Keratinocyte (primary cell): ENCODE results near the gene PIGX. TPM values are rescaled to one million over a fixed set of nuclear protein-coding genes. Genes with fewer than 3 reads are reported as not detected.
A peak's percentile ranks its signal among the peaks of the same experiment; 100 is the strongest.

ENCODE experiments used
- DNase-seq: peaks from one replicate; pipeline ENCODE4 v3.0.0-alpha.2; 2011; ENCODE audit warnings: low read depth, missing footprints, low spot score
- FAIRE-seq: peaks from 2 replicates; lab custom pipeline; 2011; peaks lifted over from hg19 to GRCh38; lab: Jason Lieb, UNC
- H2AFZ ChIP-seq: 2 replicates; pipeline ENCODE4 v1.6.0; 2012; ENCODE audit warnings: low read length, control low read depth, inconsistent platforms; ENCODE audit not compliant: control insufficient read depth
- H3K27ac ChIP-seq: 2 replicates; pipeline ENCODE4 v1.5.1; 2011; ENCODE audit warnings: low read length; ENCODE audit not compliant: control insufficient read depth, insufficient read depth
- H3K27me3 ChIP-seq: 3 replicates; pipeline ENCODE4 v1.6.0; 2011; ENCODE audit warnings: low read length; ENCODE audit not compliant: control insufficient read depth, insufficient read depth; ENCODE audit errors: extremely low read depth
- H3K36me3 ChIP-seq, 2 experiments: 2 replicates in 1 of 2; 3 replicates in 1 of 2; pipeline ENCODE4 v1.5.1; 2011; ENCODE audit warnings: low read length in 2 of 2, mild to moderate bottlenecking in 1 of 2; ENCODE audit not compliant: control insufficient read depth in 2 of 2, insufficient read depth in 2 of 2; ENCODE audit errors: extremely low read depth in 1 of 2
- H3K4me1 ChIP-seq: 3 replicates; pipeline ENCODE4 v1.5.1; 2011; ENCODE audit warnings: low read length; ENCODE audit not compliant: control insufficient read depth, insufficient read depth; ENCODE audit errors: extremely low read depth
- H3K4me2 ChIP-seq: 3 replicates; pipeline ENCODE4 v1.6.0; 2011; ENCODE audit warnings: low read depth, low read length; ENCODE audit not compliant: control insufficient read depth, insufficient read depth; ENCODE audit errors: extremely low read depth
- H3K4me3 ChIP-seq, 3 experiments: fragments of 200-600 bp in 1 of 3; sonication (generic) in 1 of 3; 2 replicates in 2 of 3; 3 replicates in 1 of 3; pipeline ENCODE4 v1.5.1; 2011 to 2016; ENCODE audit warnings: low read length in 3 of 3, mild to moderate bottlenecking in 3 of 3, control low read depth in 2 of 3, inconsistent platforms in 1 of 3, low read depth in 1 of 3, mixed read lengths in 1 of 3, mixed run types in 1 of 3, moderate library complexity in 1 of 3; ENCODE audit not compliant: control insufficient read depth in 2 of 3, insufficient read depth in 2 of 3; ENCODE audit errors: extremely low read depth in 1 of 3
- H3K79me2 ChIP-seq: 2 replicates; pipeline ENCODE4 v1.6.0; 2012; ENCODE audit warnings: low read length; ENCODE audit not compliant: control insufficient read depth, insufficient read depth
- H3K9ac ChIP-seq: 3 replicates; pipeline ENCODE4 v1.6.0; 2011; ENCODE audit warnings: low read length; ENCODE audit not compliant: control insufficient read depth, insufficient read depth; ENCODE audit errors: extremely low read depth
- H3K9me1 ChIP-seq: 3 replicates; pipeline ENCODE4 v1.6.0; 2011; ENCODE audit warnings: low read length; ENCODE audit not compliant: control insufficient read depth, insufficient read depth; ENCODE audit errors: extremely low read depth
- H3K9me3 ChIP-seq: 2 replicates; pipeline ENCODE4 v1.5.1; 2012; ENCODE audit warnings: low read depth, low read length; ENCODE audit not compliant: control insufficient read depth
- H4K20me1 ChIP-seq: 3 replicates; pipeline ENCODE4 v1.6.0; 2011; ENCODE audit warnings: low read length; ENCODE audit not compliant: control insufficient read depth, insufficient read depth; ENCODE audit errors: extremely low read depth
- CTCF ChIP-seq, 3 experiments: IDR thresholded peaks in 1 of 3; conservative IDR thresholded peaks in 1 of 3; optimal IDR thresholded peaks in 1 of 3; 2 replicates in 2 of 3; 3 replicates in 1 of 3; pipeline versions ENCODE3 to v1.5.1; 2011; ENCODE audit warnings: low read length in 3 of 3, mild to moderate bottlenecking in 3 of 3, moderate library complexity in 2 of 3, control low read depth in 1 of 3, inconsistent platforms in 1 of 3; ENCODE audit not compliant: insufficient read depth in 2 of 3; ENCODE audit errors: extremely low read depth in 1 of 3
- EZH2 ChIP-seq: IDR thresholded peaks from one replicate; pipeline ENCODE4 v1.6.1; 2012; ENCODE audit warnings: inconsistent platforms, mild to moderate bottlenecking, low read length, moderate library complexity
- dilution Hi-C: fragments of 300-500 bp; cut with MboI; formaldehyde crosslinking; loops from one replicate; pipeline ENCODE4 v1.7.0; 2020; ENCODE audit warnings: low sequenced_read_pairs; ENCODE audit not compliant: extremely low pct_ligation_motif_present
- polyA plus RNA-seq, 5 experiments: library from polyadenylated mRNA; depleted of rRNA in 3 of 5; stranded (reverse) in 3 of 5; stranded (forward) in 1 of 5; unstranded in 1 of 5; fragments of >200 nt; gene quantifications; 1 replicate in 1 of 5; 2 replicates in 3 of 5; 3 replicates in 1 of 5; pipeline versions ENCODE4 v1.2.1 to v1.2.3, GENCODE V29; 2011 to 2012; ENCODE audit warnings: missing spikeins in 2 of 5, low read depth in 1 of 5, low replicate concordance in 1 of 5
- small RNA-seq, 3 experiments: library from RNA; depleted of rRNA; stranded (forward); fragments of <200 nt; gene quantifications; one replicate each; pipeline ENCODE3, GENCODE V24; 2012; ENCODE audit warnings: low read depth in 3 of 3, low replicate concordance in 1 of 3; ENCODE audit not compliant: insufficient read length in 3 of 3

PIGX gene
- polyA plus RNA-seq, 1 donor (not counting 4 experiments of a cell fraction or from before 2014, with no cell fraction given) = 25.0 TPM

GRCh38 chr3:196778755-196779154 is 66.6 kb downstream of the PIGX start:
- DNase-seq = peak; percentile 93
- peak overlapping the region; percentile 75 for H3K4me2 ChIP-seq
- no peak overlapping the region for H3K9ac ChIP-seq
- H3K4me1 ChIP-seq = peaks cover 37% of the 10 kb centered on the region
- peak overlapping the region in 2 of 3 experiments; percentile 16 to 34 for H3K4me3 ChIP-seq
- peaks cover 16 to 21% of the 10 kb centered on the region in 2 experiments for H3K36me3 ChIP-seq
- no peak overlapping the region for H2AFZ ChIP-seq
- H4K20me1 ChIP-seq = peaks cover 2% of the 10 kb centered on the region
- no peaks in the 10 kb centered on the region for H3K9me1 ChIP-seq
- H3K27ac ChIP-seq = peak overlapping the region; percentile 80
- dilution Hi-C loops = no loop called here
- peak; percentile 81 for FAIRE-seq
- peaks cover 69% of the 10 kb centered on the region for H3K79me2 ChIP-seq
- TF ChIP-seq CTCF (optimal IDR thresholded peaks at IDR 0.05 in 1 of 3, IDR thresholded peaks at IDR 0.05 in 1 of 3, conservative IDR thresholded peaks at IDR 0.05 in 1 of 3; ENCODE audit: extremely low read depth in 1 of 3, insufficient read depth in 2 of 3, low read length in 3 of 3) (no peak), EZH2 (no peak)
- peaks cover 7% of the 10 kb centered on the region for H3K9me3 ChIP-seq
- no peaks in the 10 kb centered on the region for H3K27me3 ChIP-seq

GRCh38 chr3:196782511-196782910 is 70.3 kb downstream of the PIGX start:
- Histone ChIP-seq H2AFZ (no peak overlapping the region), H3K9me3 (peaks cover 7% of the 10 kb centered on the region), H3K4me1 (peaks cover 20% of the 10 kb centered on the region), H3K4me2 (no peak overlapping the region), H4K20me1 (peaks cover 2% of the 10 kb centered on the region), H3K9me1 (no peaks in the 10 kb centered on the region), H3K4me3 (no peak overlapping the region), H3K36me3 (peaks cover 17 to 27% of the 10 kb centered on the region in 2 experiments), H3K27ac (no peak overlapping the region), H3K27me3 (no peaks in the 10 kb centered on the region), H3K79me2 (peaks cover 67% of the 10 kb centered on the region), H3K9ac (no peak overlapping the region)
- dilution Hi-C loops = no loop called here
- no peak for FAIRE-seq
- TF ChIP-seq CTCF (optimal IDR thresholded peaks at IDR 0.05 in 1 of 3, IDR thresholded peaks at IDR 0.05 in 1 of 3, conservative IDR thresholded peaks at IDR 0.05 in 1 of 3; ENCODE audit: extremely low read depth in 1 of 3, insufficient read depth in 2 of 3, low read length in 3 of 3) (no peak), EZH2 (no peak)
- DNase-seq = no peak

Small RNA genes lying within 50 kb of the gene (small RNA-seq; reads per million reads assigned to genes)
- gene RNU4-89P = 0 reads per million in 3 experiments
- gene RNU6-42P = 0 to 0.75 (median 0.07) reads per million in 3 experiments
- gene RNU6-646P = 0 reads per million in 3 experiments

Other genes with a start within 250 kb of the PIGX start
- gene RNF168, start 208.6 kb upstream of the PIGX start, polyA plus RNA-seq = 3.4 to 7.2 TPM (median 4.2 TPM) in 3 replicates
- gene SMCO1, start 197.0 kb upstream of the PIGX start, polyA plus RNA-seq = not detected in 3 replicates
- gene WDR53, start 143.8 kb upstream of the PIGX start, polyA plus RNA-seq = 9.8 to 14.2 TPM (median 10.4 TPM) in 3 replicates
- gene FBXO45, start 143.7 kb upstream of the PIGX start, polyA plus RNA-seq = 9.2 to 17.9 TPM (median 10.0 TPM) in 3 replicates
- 0.02 to 0.05 TPM (median 0.03 TPM) in 3 replicates for gene NRROS, start 72.7 kb upstream of the PIGX start, polyA plus RNA-seq
- 1.4 to 3.1 TPM (median 2.3 TPM) in 3 replicates for gene CEP19, start 127 bp upstream of the PIGX start, polyA plus RNA-seq
- gene PAK2, start 27.5 kb downstream of the PIGX start, polyA plus RNA-seq = 37.2 to 59.4 TPM (median 52.3 TPM) in 3 replicates
- 15.2 to 17.3 TPM (median 16.5 TPM) in 3 replicates for gene SENP5, start 155.5 kb downstream of the PIGX start, polyA plus RNA-seq
- 54.8 to 71.4 TPM (median 58.8 TPM) in 3 replicates for gene NCBP2, start 230.2 kb downstream of the PIGX start, polyA plus RNA-seq